Measurements from ENCODE around the gene FGFR2. TPM values are rescaled to one million over a fixed set of nuclear protein-coding genes. Genes with fewer than 3 reads are reported as not detected.

The FGFR2 gene
- total RNA-seq, 2 experiments from 2014 or later = not detected

- Mint-ChIP-seq H3K27ac (no peak overlapping the region), H3K4me1 (no peaks in the 10 kb centered on the region), H3K9me3 (ENCODE audit: low read depth) (no peaks in the 10 kb centered on the region), H3K4me3 (no peak overlapping the region), H3K36me3 (ENCODE audit: low read depth) (no peaks in the 10 kb centered on the region), H3K27me3 (peaks cover 27% of the 10 kb centered on the region)
- intact Hi-C loops (cut with DNase I, micrococcal nuclease) = loop anchor here (2.0 to 5.0 kb wide), 3 partner anchors 294 to 666 kb away; no protein-coding TSS in a partner anchor
- DNase-seq = peak; percentile 67
- ATAC-seq = peak; percentile 84
- ChIA-PET POLR2A (no interaction called here), CTCF (interaction anchor here (0.7 to 1.9 kb wide), 6 partner anchors 10 to 660 kb away, joined by 3 to 5 read pairs (median 3); no protein-coding TSS in a partner anchor)
Observed at GRCh38 chr10:121608469-121609190, 10.4 kb upstream of the FGFR2 start.

GRCh38 chr10:121607310-121608055 is 9.2 kb upstream of the FGFR2 start:
- intact Hi-C loops (cut with DNase I, micrococcal nuclease) = loop anchor here (2.0 to 5.0 kb wide), 3 partner anchors 295 to 665 kb away; no protein-coding TSS in a partner anchor
- DNase-seq (no peak), ATAC-seq (no peak)
- Mint-ChIP-seq H3K9me3 (ENCODE audit: low read depth) (no peaks in the 10 kb centered on the region), H3K27me3 (peaks cover 27% of the 10 kb centered on the region), H3K36me3 (ENCODE audit: low read depth) (no peaks in the 10 kb centered on the region), H3K27ac (no peak overlapping the region), H3K4me1 (no peaks in the 10 kb centered on the region), H3K4me3 (no peak overlapping the region)
- ChIA-PET POLR2A (no interaction called here), CTCF (interaction anchor here (1.2 to 1.9 kb wide), 2 partner anchors 14 to 659 kb away, joined by 3 to 5 read pairs; no protein-coding TSS in a partner anchor)

- POLR2A ChIA-PET = no interaction called here
- H3K4me3 Mint-ChIP-seq = no peak overlapping the region
- H3K27ac Mint-ChIP-seq = no peak overlapping the region
- ATAC-seq (no peak), DNase-seq (no peak)
- peaks cover 35% of the 10 kb centered on the region for H3K27me3 Mint-ChIP-seq
- CTCF ChIA-PET = interaction anchor here (1.1 kb wide), 1 partner anchor 11 kb away, joined by 3 read pairs; no protein-coding TSS in a partner anchor
- no peaks in the 10 kb centered on the region for H3K36me3 Mint-ChIP-seq (ENCODE audit: low read depth)
- H3K4me1 Mint-ChIP-seq = no peaks in the 10 kb centered on the region
- H3K9me3 Mint-ChIP-seq (ENCODE audit: low read depth) = no peaks in the 10 kb centered on the region
- intact Hi-C loops (cut with DNase I, micrococcal nuclease) = loop anchor here (5.0 kb wide), 2 partner anchors 297 to 658 kb away; no protein-coding TSS in a partner anchor
Observed at GRCh38 chr10:121605708-121606107, 7.5 kb upstream of the FGFR2 start.

- Mint-ChIP-seq H3K9me3 (ENCODE audit: low read depth) (no peaks in the 10 kb centered on the region), H3K27ac (no peak overlapping the region), H3K27me3 (peaks cover 41% of the 10 kb centered on the region), H3K4me1 (peaks cover 7% of the 10 kb centered on the region), H3K36me3 (ENCODE audit: low read depth) (no peaks in the 10 kb centered on the region), H3K4me3 (no peak overlapping the region)
- ChIA-PET CTCF (interaction anchor here (0.8 to 1.1 kb wide), 3 partner anchors 9 to 176 kb away, joined by 3 read pairs; no protein-coding TSS in a partner anchor), POLR2A (no interaction called here)
- intact Hi-C loops (cut with DNase I, micrococcal nuclease) = no loop called here
- DNase-seq = no peak
- ATAC-seq = no peak
Observed at GRCh38 chr10:121601458-121601857, 3.2 kb upstream of the FGFR2 start.

- intact Hi-C loops (cut with DNase I, micrococcal nuclease) = no loop called here
- Mint-ChIP-seq H3K4me1 (peaks cover 7% of the 10 kb centered on the region), H3K4me3 (no peak overlapping the region), H3K36me3 (ENCODE audit: low read depth) (no peaks in the 10 kb centered on the region), H3K27me3 (peaks cover 43% of the 10 kb centered on the region), H3K9me3 (ENCODE audit: low read depth) (no peaks in the 10 kb centered on the region), H3K27ac (no peak overlapping the region)
- DNase-seq (no peak), ATAC-seq (no peak)
- POLR2A ChIA-PET = no interaction called here
- CTCF ChIA-PET = interaction anchor here (0.8 to 1.1 kb wide), 4 partner anchors 10 to 661 kb away, joined by 3 read pairs; no protein-coding TSS in a partner anchor
Observed at GRCh38 chr10:121600611-121601010, 2.4 kb upstream of the FGFR2 start.

GRCh38 chr10:121599947-121600346 is 1.7 kb upstream of the FGFR2 start:
- CTCF ChIA-PET = interaction anchor here (1.0 kb wide), 1 partner anchor 660 kb away, joined by 3 read pairs; no protein-coding TSS in a partner anchor
- intact Hi-C loops (cut with DNase I, micrococcal nuclease) = no loop called here
- peaks cover 44% of the 10 kb centered on the region for H3K27me3 Mint-ChIP-seq

GRCh38 chr10:121597504-121598262 is 561 bp downstream of the FGFR2 start:
- no peaks in the 10 kb centered on the region for H3K9me3 Mint-ChIP-seq (ENCODE audit: low read depth)
- ATAC-seq = no peak
- no peak for DNase-seq
- CTCF ChIA-PET = interaction anchor here (0.6 kb wide), 1 partner anchor 9 kb away, joined by 4 read pairs; no protein-coding TSS in a partner anchor
- intact Hi-C loops (cut with DNase I, micrococcal nuclease) = no loop called here
- no peak overlapping the region for H3K4me3 Mint-ChIP-seq
- peaks cover 52% of the 10 kb centered on the region for H3K27me3 Mint-ChIP-seq
- peaks cover 7% of the 10 kb centered on the region for H3K4me1 Mint-ChIP-seq
- H3K27ac Mint-ChIP-seq = no peak overlapping the region
- no peaks in the 10 kb centered on the region for H3K36me3 Mint-ChIP-seq (ENCODE audit: low read depth)
- POLR2A ChIA-PET = no interaction called here

More at GRCh38 chr10:121599947-121600346, 1.7 kb upstream of the FGFR2 start:
- POLR2A ChIA-PET = no interaction called here
- DNase-seq (no peak), ATAC-seq (no peak)
- H3K9me3 Mint-ChIP-seq (ENCODE audit: low read depth) = no peaks in the 10 kb centered on the region
- H3K4me3 Mint-ChIP-seq = no peak overlapping the region
- no peak overlapping the region for H3K27ac Mint-ChIP-seq
- peaks cover 7% of the 10 kb centered on the region for H3K4me1 Mint-ChIP-seq
- no peaks in the 10 kb centered on the region for H3K36me3 Mint-ChIP-seq (ENCODE audit: low read depth)

GRCh38 chr10:121596689-121597503 is 1.3 kb downstream of the FGFR2 start:
- Mint-ChIP-seq H3K4me1 (peaks cover 7% of the 10 kb centered on the region), H3K9me3 (ENCODE audit: low read depth) (no peaks in the 10 kb centered on the region), H3K27me3 (peaks cover 54% of the 10 kb centered on the region), H3K36me3 (ENCODE audit: low read depth) (no peaks in the 10 kb centered on the region), H3K27ac (no peak overlapping the region), H3K4me3 (no peak overlapping the region)
- intact Hi-C loops (cut with DNase I, micrococcal nuclease) = no loop called here
- ATAC-seq (no peak), DNase-seq (no peak)
- ChIA-PET POLR2A (no interaction called here), CTCF (no interaction called here)

GRCh38 chr10:121595806-121596688 is 2.2 kb downstream of the FGFR2 start:
- Mint-ChIP-seq H3K4me1 (peaks cover 7% of the 10 kb centered on the region), H3K9me3 (ENCODE audit: low read depth) (no peaks in the 10 kb centered on the region), H3K27me3 (peaks cover 48% of the 10 kb centered on the region), H3K4me3 (no peak overlapping the region), H3K27ac (no peak overlapping the region), H3K36me3 (ENCODE audit: low read depth) (no peaks in the 10 kb centered on the region)
- no peak for DNase-seq
- CTCF ChIA-PET = no interaction called here
- intact Hi-C loops (cut with DNase I, micrococcal nuclease) = no loop called here
- POLR2A ChIA-PET = no interaction called here
- no peak for ATAC-seq

- intact Hi-C loops (cut with DNase I, micrococcal nuclease) = no loop called here
- DNase-seq (no peak), ATAC-seq (no peak)
- Mint-ChIP-seq H3K27me3 (peaks cover 46% of the 10 kb centered on the region), H3K27ac (no peak overlapping the region), H3K36me3 (ENCODE audit: low read depth) (no peaks in the 10 kb centered on the region), H3K9me3 (ENCODE audit: low read depth) (no peaks in the 10 kb centered on the region), H3K4me1 (peaks cover 7% of the 10 kb centered on the region), H3K4me3 (no peak overlapping the region)
- POLR2A ChIA-PET = no interaction called here
- CTCF ChIA-PET = no interaction called here
Observed at GRCh38 chr10:121595351-121595805, 2.9 kb downstream of the FGFR2 start.
